ENCODE measurements around the gene SGIP1.

SGIP1 gene

GRCh38 chr1:66745451-66745850 lies 211.5 kb downstream of the SGIP1 start:
- no peaks in the 10 kb centered on the region for H3F3A ChIP-seq (ENCODE audit: control insufficient read depth, insufficient read depth)
- H3K36me3 ChIP-seq (ENCODE audit: control insufficient read depth, low read length), result no peaks in the 10 kb centered on the region

GRCh38 chr1:66747501-66747900 lies 213.5 kb downstream of the SGIP1 start:
- Histone ChIP-seq H3F3A (ENCODE audit: control insufficient read depth, insufficient read depth) (no peaks in the 10 kb centered on the region), H3K9me3 (ENCODE audit: control insufficient read depth, insufficient read depth, low read length) (no peaks in the 10 kb centered on the region), H3K36me3 (ENCODE audit: control insufficient read depth, low read length) (no peaks in the 10 kb centered on the region), H3K4me2 (ENCODE audit: low read length) (no peak overlapping the region), H3K9me2 (replicated peaks; ENCODE audit: control insufficient read depth, low read length) (no peaks in the 10 kb centered on the region), H3K27ac (ENCODE audit: low read depth, low read length) (no peak overlapping the region), H4K20me1 (ENCODE audit: control insufficient read depth, insufficient read depth, low read depth, low read length) (no peaks in the 10 kb centered on the region), H3K27me3 (ENCODE audit: control insufficient read depth, low read length) (peaks cover 9% of the 10 kb centered on the region; the same call in 1 of the 2 replicates), H3K79me2 (ENCODE audit: control insufficient read depth, low read length) (no peaks in the 10 kb centered on the region), H3K4me3 (ENCODE audit: low read length) (no peak overlapping the region), H3K4me1 (ENCODE audit: control insufficient read depth, low read length) (no peaks in the 10 kb centered on the region)
- TF ChIP-seq CTCF (IDR thresholded peaks at IDR 0.05; ENCODE audit: low read depth, low read length, poor library complexity, severe bottlenecking), result no peak
- TF ChIP-seq EZH2phosphoT487 (IDR thresholded peaks at IDR 0.05; ENCODE audit: borderline replicate concordance, low read length), result no peak

More at GRCh38 chr1:66745451-66745850, 211.5 kb downstream of the SGIP1 start:
- Histone ChIP-seq H3K9me3 (ENCODE audit: control insufficient read depth, insufficient read depth, low read length) (no peaks in the 10 kb centered on the region), H3K4me3 (ENCODE audit: low read length) (no peak overlapping the region), H3K27ac (ENCODE audit: low read depth, low read length) (no peak overlapping the region), H3K27me3 (ENCODE audit: control insufficient read depth, low read length) (peaks cover 9% of the 10 kb centered on the region; the same call in 1 of the 2 replicates), H4K20me1 (ENCODE audit: control insufficient read depth, insufficient read depth, low read depth, low read length) (no peaks in the 10 kb centered on the region), H3K9me2 (replicated peaks; ENCODE audit: control insufficient read depth, low read length) (no peaks in the 10 kb centered on the region), H3K4me1 (ENCODE audit: control insufficient read depth, low read length) (no peaks in the 10 kb centered on the region), H3K4me2 (ENCODE audit: low read length) (no peak overlapping the region), H3K79me2 (ENCODE audit: control insufficient read depth, low read length) (no peaks in the 10 kb centered on the region)
- TF ChIP-seq EZH2phosphoT487 (IDR thresholded peaks at IDR 0.05; ENCODE audit: borderline replicate concordance, low read length), result no peak
- no peak for TF ChIP-seq CTCF (IDR thresholded peaks at IDR 0.05; ENCODE audit: low read depth, low read length, poor library complexity, severe bottlenecking)

GRCh38 chr1:66750577-66750976 lies 216.6 kb downstream of the SGIP1 start:
- Histone ChIP-seq H3K27ac (ENCODE audit: low read depth, low read length) (no peak overlapping the region), H3F3A (ENCODE audit: control insufficient read depth, insufficient read depth) (no peaks in the 10 kb centered on the region), H3K79me2 (ENCODE audit: control insufficient read depth, low read length) (no peaks in the 10 kb centered on the region), H3K9me3 (ENCODE audit: control insufficient read depth, insufficient read depth, low read length) (no peaks in the 10 kb centered on the region), H3K36me3 (ENCODE audit: control insufficient read depth, low read length) (no peaks in the 10 kb centered on the region), H3K4me2 (ENCODE audit: low read length) (no peak overlapping the region), H3K4me3 (ENCODE audit: low read length) (no peak overlapping the region), H3K9me2 (replicated peaks; ENCODE audit: control insufficient read depth, low read length) (no peaks in the 10 kb centered on the region), H4K20me1 (ENCODE audit: control insufficient read depth, insufficient read depth, low read depth, low read length) (no peaks in the 10 kb centered on the region), H3K4me1 (ENCODE audit: control insufficient read depth, low read length) (no peaks in the 10 kb centered on the region), H3K27me3 (ENCODE audit: control insufficient read depth, low read length) (peaks cover 9% of the 10 kb centered on the region; the same call in 1 of the 2 replicates)
- TF ChIP-seq CTCF (IDR thresholded peaks at IDR 0.05; ENCODE audit: low read depth, low read length, poor library complexity, severe bottlenecking) (no peak), EZH2phosphoT487 (IDR thresholded peaks at IDR 0.05; ENCODE audit: borderline replicate concordance, low read length) (no peak)

Data from DOHH2 (cell line).